Measurements from ENCODE around the gene ZBTB33.

GRCh38 chrX:120290107-120290506 lies 39.5 kb downstream of the ZBTB33 start:
- TF ChIP-seq CTCF (IDR thresholded peaks at IDR 0.05; ENCODE audit: insufficient read depth, low read length, poor library complexity, severe bottlenecking) (no peak), EZH2phosphoT487 (conservative IDR thresholded peaks at IDR 0.05; ENCODE audit: low read length) (no peak)

Measured in SU-DHL-6 (cell line).